Lower lobe of right lung (tissue), 2 donors: Measurements from ENCODE around the gene TRIM69. TPM values are rescaled to one million over a fixed set of nuclear protein-coding genes. Genes with fewer than 3 reads are reported as not detected.
"Not testable (repeated sequence)": the region's sequence is repeated elsewhere in the genome, so short reads cannot be mapped to it uniquely, and the experiment has no call there.

Source experiments
- ATAC-seq, 2 donors: fragments of 200-7000 bp; cut with Tn5 transposase; one replicate each; pipeline ENCODE4 v1.9.1; 2020 to 2022; ENCODE audit warnings: mild to moderate bottlenecking in 2 of 2, moderate library complexity in 2 of 2
- DNase-seq: peaks from one replicate; pipeline ENCODE4 v3.0.0-alpha.2; 2020
- H3K27ac ChIP-seq: fragments of 200-600 bp; one replicate; pipeline ENCODE4 v1.8.0; 2022
- H3K27me3 ChIP-seq: fragments of 200-600 bp; one replicate; pipeline ENCODE4 v1.8.0; 2022; ENCODE audit warnings: low read depth
- H3K36me3 ChIP-seq: fragments of 200-600 bp; one replicate; pipeline ENCODE4 v1.8.0; 2022; ENCODE audit warnings: mild to moderate bottlenecking
- H3K4me1 ChIP-seq: fragments of 200-600 bp; one replicate; pipeline ENCODE4 v1.8.0; 2022
- H3K4me3 ChIP-seq: fragments of 200-600 bp; one replicate; pipeline ENCODE4 v1.8.0; 2022; ENCODE audit warnings: mild to moderate bottlenecking
- H3K9me3 ChIP-seq: fragments of 200-600 bp; one replicate; pipeline ENCODE4 v1.8.0; 2022
- CTCF ChIP-seq: fragments of 200-600 bp; IDR thresholded peaks from one replicate; pipeline ENCODE4 v1.8.0; 2022; ENCODE audit warnings: antibody characterized with exemption, mild to moderate bottlenecking
- intact Hi-C: fragments of 100-400 bp; cut with DNase I; formaldehyde crosslinking; loops from one replicate; pipeline ENCODE4 v1.11.0; 2022
- total RNA-seq: library from RNA; stranded (reverse); fragmentation: NEBNext Ultra II Directional; extraction: Animal tissue kit (Norgen Biotek cat#: 25700); gene quantifications from one replicate; pipeline ENCODE4 v1.2.1, GENCODE V29; 2021
- donor health status: DM: no; HTN: yes; CAD: no; lungs with severe emphysema.

Gene TRIM69
- total RNA-seq, 1 donor from 2014 or later = 27.2 TPM

- Histone ChIP-seq H3K27me3 (no peaks in the 10 kb centered on the region), H3K36me3 (no peaks in the 10 kb centered on the region), H3K9me3 (no peaks in the 10 kb centered on the region), H3K4me1 (peaks cover 32% of the 10 kb centered on the region), H3K27ac (peak overlapping the region; percentile 78), H3K4me3 (no peak overlapping the region)
- DNase-seq (no peak), ATAC-seq (no peak)
- intact Hi-C loops = loop anchor here (10.0 kb wide), 1 partner anchor 70 kb away; the partner anchor contains the start of gene SPG11
- TF ChIP-seq CTCF = no peak
Observed at GRCh38 chr15:44734839-44735481, 1.4 kb upstream of the TRIM69 start.

- ATAC-seq = peak; percentile 67 to 84
- H3K27me3 ChIP-seq = no peaks in the 10 kb centered on the region
Observed at GRCh38 chr15:44735482-44736180, 697 bp upstream of the TRIM69 start.

GRCh38 chr15:44738340-44738984 lies 2.1 kb downstream of the TRIM69 start:
- ATAC-seq (peak; percentile 67 to 81), DNase-seq (no peak)
- Histone ChIP-seq H3K4me1 (peaks cover 20% of the 10 kb centered on the region), H3K27me3 (no peaks in the 10 kb centered on the region), H3K4me3 (no peak overlapping the region), H3K9me3 (no peaks in the 10 kb centered on the region), H3K36me3 (no peaks in the 10 kb centered on the region), H3K27ac (no peak overlapping the region)
- TF ChIP-seq CTCF = peak; percentile 70
- intact Hi-C loops = loop anchor here (10.0 kb wide), 1 partner anchor 74 kb away; the partner anchor contains the start of gene SPG11

More at GRCh38 chr15:44735482-44736180, 697 bp upstream of the TRIM69 start:
- DNase-seq = no peak
- no peak for TF ChIP-seq CTCF
- Histone ChIP-seq H3K9me3 (no peaks in the 10 kb centered on the region), H3K4me3 (peak overlapping the region; percentile 0), H3K36me3 (no peaks in the 10 kb centered on the region), H3K27ac (peak overlapping the region; percentile 78), H3K4me1 (peaks cover 26% of the 10 kb centered on the region)
- intact Hi-C loops = loop anchor here (10.0 kb wide), 1 partner anchor 71 kb away; the partner anchor contains the start of gene SPG11

GRCh38 chr15:44739222-44739847 lies 3.0 kb downstream of the TRIM69 start:
- not testable (repeated sequence) for H3K4me3 ChIP-seq, DNase-seq, H3K9me3 ChIP-seq, H3K36me3 ChIP-seq, H3K27me3 ChIP-seq, ATAC-seq, H3K27ac ChIP-seq
- intact Hi-C loops = loop anchor here (10.0 kb wide), 1 partner anchor 75 kb away; the partner anchor contains the start of gene SPG11
- peaks cover 20% of the 10 kb centered on the region for H3K4me1 ChIP-seq

GRCh38 chr15:44743454-44743853 lies 7.1 kb downstream of the TRIM69 start:
- H3K27me3 ChIP-seq, H3K27ac ChIP-seq, ATAC-seq, DNase-seq, H3K36me3 ChIP-seq, H3K4me3 ChIP-seq, H3K9me3 ChIP-seq, H3K4me1 ChIP-seq, intact Hi-C loops: not testable (repeated sequence)

GRCh38 chr15:44753345-44753744 lies 17.0 kb downstream of the TRIM69 start:
- DNase-seq = no peak
- TF ChIP-seq CTCF = no peak
- Histone ChIP-seq H3K4me1 (no peaks in the 10 kb centered on the region), H3K4me3 (no peak overlapping the region), H3K36me3 (no peaks in the 10 kb centered on the region), H3K27me3 (no peaks in the 10 kb centered on the region), H3K9me3 (no peaks in the 10 kb centered on the region), H3K27ac (no peak overlapping the region)
- intact Hi-C loops = no loop called here
- ATAC-seq = no peak
